Neuronal stem cell (in vitro differentiated cells): Measurements from ENCODE around the gene JPH3.

Source experiments
- DNase-seq: peaks from one replicate; pipeline ENCODE4 v3.0.0-alpha.2; 2013; ENCODE audit warnings: low spot score
- H2AFZ ChIP-seq: one replicate; pipeline ENCODE4 v1.6.1; 2013; ENCODE audit warnings: mild to moderate bottlenecking, low read length, inconsistent platforms
- H2AK5ac ChIP-seq: 2 replicates; pipeline ENCODE4 v1.6.1; 2013; ENCODE audit warnings: low read depth, mild to moderate bottlenecking, inconsistent platforms, low read length, moderate library complexity, mixed read lengths
- H2BK120ac ChIP-seq: 2 replicates; pipeline ENCODE4 v1.6.1; 2013; ENCODE audit warnings: low read depth, mild to moderate bottlenecking, inconsistent platforms, low read length, moderate library complexity, mixed read lengths
- H2BK12ac ChIP-seq: one replicate; pipeline ENCODE4 v1.6.1; 2013; ENCODE audit warnings: low read length, inconsistent platforms
- H2BK15ac ChIP-seq: 2 replicates; pipeline ENCODE4 v1.6.1; 2013; ENCODE audit warnings: mild to moderate bottlenecking, low read length, inconsistent platforms, mixed read lengths
- H2BK5ac ChIP-seq: one replicate; pipeline ENCODE4 v1.6.1; 2013; ENCODE audit warnings: inconsistent platforms, mild to moderate bottlenecking, low read length, moderate library complexity
- H3K14ac ChIP-seq: one replicate; pipeline ENCODE4 v1.6.1; 2013; ENCODE audit warnings: low read length, inconsistent platforms
- H3K18ac ChIP-seq: 2 replicates; pipeline ENCODE4 v1.6.1; 2013; ENCODE audit warnings: low read length, inconsistent platforms
- H3K23ac ChIP-seq: 2 replicates; pipeline ENCODE4 v1.6.1; 2013; ENCODE audit warnings: low read depth, mild to moderate bottlenecking, mixed read lengths, low read length, inconsistent platforms; ENCODE audit not compliant: poor library complexity
- H3K27ac ChIP-seq: replicated peaks from 3 replicates; pipeline ENCODE4 v1.5.1; 2013; ENCODE audit warnings: low read length, inconsistent platforms
- H3K27me3 ChIP-seq, 3 experiments: 2 replicates each; pipeline ENCODE4 v1.6.1; 2013; ENCODE audit warnings: low read length in 3 of 3, mild to moderate bottlenecking in 2 of 3, inconsistent platforms in 1 of 3, low read depth in 1 of 3, mixed read lengths in 1 of 3, moderate library complexity in 1 of 3; ENCODE audit not compliant: control insufficient read depth in 3 of 3, insufficient read depth in 3 of 3
- H3K36me3 ChIP-seq, 2 donors: replicated peaks in 1 of 2; 2 replicates each; pipeline ENCODE4 v1.6.1; 2013; ENCODE audit warnings: low read length in 2 of 2; ENCODE audit not compliant: control insufficient read depth in 2 of 2, insufficient read depth in 2 of 2
- H3K4ac ChIP-seq: 2 replicates; pipeline ENCODE4 v1.6.1; 2013; ENCODE audit warnings: inconsistent platforms, mild to moderate bottlenecking, low read length, moderate library complexity
- H3K4me1 ChIP-seq, 2 donors: 1 replicate in 1 of 2; 2 replicates in 1 of 2; pipeline ENCODE4 v1.6.1; 2013; ENCODE audit warnings: low read length in 2 of 2, low read depth in 1 of 2; ENCODE audit not compliant: control insufficient read depth in 2 of 2, insufficient read depth in 1 of 2
- H3K4me2 ChIP-seq: one replicate; pipeline ENCODE4 v1.6.1; 2013; ENCODE audit warnings: mild to moderate bottlenecking, low read length, inconsistent platforms; ENCODE audit not compliant: insufficient read depth, poor library complexity, severe bottlenecking
- H3K4me3 ChIP-seq, 2 donors: 2 replicates each; pipeline ENCODE4 v1.5.1; 2013; ENCODE audit warnings: low read length in 2 of 2, mild to moderate bottlenecking in 2 of 2, inconsistent platforms in 1 of 2, moderate library complexity in 1 of 2
- H3K79me1 ChIP-seq: one replicate; pipeline ENCODE4 v1.6.1; 2013; ENCODE audit warnings: low read depth, mild to moderate bottlenecking, inconsistent platforms, low read length, moderate library complexity
- H3K9ac ChIP-seq: one replicate; pipeline ENCODE4 v1.6.1; 2013; ENCODE audit warnings: mild to moderate bottlenecking, low read depth, low read length, inconsistent platforms; ENCODE audit not compliant: poor library complexity
- H3K9me3 ChIP-seq, 2 donors: replicated peaks in 1 of 2; 2 replicates each; pipeline versions ENCODE3 to v1.6.1; 2013; ENCODE audit warnings: low read length in 2 of 2, mild to moderate bottlenecking in 2 of 2, inconsistent platforms in 1 of 2, low read depth in 1 of 2, mixed read lengths in 1 of 2, moderate library complexity in 1 of 2; ENCODE audit not compliant: control insufficient read depth in 2 of 2, insufficient read depth in 1 of 2
- H4K8ac ChIP-seq: one replicate; pipeline ENCODE4 v1.6.1; 2013; ENCODE audit warnings: low read depth, mild to moderate bottlenecking, inconsistent platforms, low read length, moderate library complexity
- H4K91ac ChIP-seq: one replicate; pipeline ENCODE4 v1.6.1; 2013; ENCODE audit warnings: low read length, low read depth, mild to moderate bottlenecking, inconsistent platforms; ENCODE audit not compliant: poor library complexity
- WGBS, 2 donors: extraction: QIAGEN DNeasy Blood & Tissue Kit; methylation state at CpG; one replicate each; pipeline ENCODE4 v1.1.7; 2013; ENCODE audit warnings: missing lambda C conversion rate in 2 of 2, mixed read lengths in 1 of 2; ENCODE audit not compliant: insufficient read length in 2 of 2, insufficient replicate concordance in 1 of 2; ENCODE audit errors: extremely low coverage in 2 of 2; 5-methylcytosine and 5-hydroxymethylcytosine counted together

JPH3 gene

DNA sequence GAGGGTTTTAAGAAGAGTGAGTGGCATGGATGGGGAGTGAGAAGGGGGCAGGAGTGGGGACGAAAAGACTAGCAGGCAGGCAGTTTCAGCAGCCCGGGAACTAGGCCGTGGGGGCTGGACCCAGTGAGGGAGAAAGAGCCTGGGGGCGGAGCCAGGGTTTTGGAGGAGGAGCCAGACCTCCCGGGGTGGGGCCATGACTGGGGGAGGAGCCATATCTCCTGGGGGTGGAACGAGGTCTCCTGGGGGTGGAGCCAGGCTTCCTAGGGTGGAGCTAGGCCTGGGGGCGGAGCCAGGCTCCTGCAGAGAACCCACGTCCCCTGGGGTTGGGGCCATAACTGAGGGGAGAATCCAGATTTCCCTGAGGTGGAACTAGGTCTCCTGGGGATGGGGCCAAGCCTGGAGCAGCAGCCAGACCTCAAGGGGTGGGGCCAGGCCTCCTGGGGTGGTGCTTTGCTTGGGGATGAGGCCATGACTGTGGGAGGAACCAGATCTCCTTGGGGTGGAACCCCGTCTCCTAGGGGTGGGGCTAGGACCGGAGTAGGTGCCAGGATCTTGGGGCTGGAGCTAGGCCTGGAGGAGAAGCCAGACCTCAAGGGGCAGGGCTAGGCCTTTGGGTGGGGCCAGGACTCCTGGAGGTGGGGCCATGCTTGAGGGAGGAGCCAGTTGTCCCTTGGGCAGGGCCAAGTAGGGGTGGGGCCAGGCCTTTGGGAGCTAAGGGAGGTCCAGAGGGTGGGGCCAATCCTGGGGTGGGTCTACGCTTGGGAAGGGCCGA is 41.7 kb upstream of the JPH3 start:
- no peak overlapping the region for H3K14ac ChIP-seq
- no peak overlapping the region for H2BK120ac ChIP-seq
- H3K9ac ChIP-seq: no peak overlapping the region
- no peak overlapping the region for H4K91ac ChIP-seq
- H3K23ac ChIP-seq: peak overlapping the region; percentile 75
- peak overlapping the region; percentile 59 for H3K18ac ChIP-seq
- H4K8ac ChIP-seq: no peak overlapping the region
- no peaks in the 10 kb centered on the region for H3K36me3 ChIP-seq
- DNase-seq: no peak
- peak overlapping the region; percentile 14 for H2BK12ac ChIP-seq
- peaks cover 0 to 5% (median 0%) of the 10 kb centered on the region in 3 experiments for H3K27me3 ChIP-seq
- H3K4ac ChIP-seq: no peak overlapping the region
- peaks cover 5 to 21% of the 10 kb centered on the region in 2 donors for H3K4me1 ChIP-seq
- WGBS, 2 donors: no CpG with 5 or more reads among the region's 12 CpGs
- H2BK5ac ChIP-seq: no peak overlapping the region
- no peak overlapping the region for H3K4me3 ChIP-seq
- no peaks in the 10 kb centered on the region for H3K79me1 ChIP-seq
- peak overlapping the region; percentile 83 for H2BK15ac ChIP-seq
- peaks cover 0 to 9% of the 10 kb centered on the region in 2 donors for H3K9me3 ChIP-seq
- H2AK5ac ChIP-seq: peak overlapping the region; percentile 81
- H3K27ac ChIP-seq: no peak overlapping the region
- no peak overlapping the region for H2AFZ ChIP-seq
- no peak overlapping the region for H3K4me2 ChIP-seq

GRCh38 chr16:87561200-87562105 is 40.9 kb upstream of the JPH3 start:
- Histone ChIP-seq H3K4me1 (peaks cover 4 to 19% of the 10 kb centered on the region in 2 donors), H3K4me2 (no peak overlapping the region), H3K36me3 (no peaks in the 10 kb centered on the region), H4K8ac (no peak overlapping the region), H4K91ac (no peak overlapping the region), H2BK15ac (peak overlapping the region; percentile 83), H2BK5ac (no peak overlapping the region), H2BK12ac (peak overlapping the region; percentile 35), H3K27ac (no peak overlapping the region), H3K18ac (peak overlapping the region; percentile 33), H2AK5ac (peak overlapping the region; percentile 20), H3K4me3 (no peak overlapping the region), H3K4ac (no peak overlapping the region), H3K27me3 (peaks cover 0 to 5% (median 0%) of the 10 kb centered on the region in 3 experiments), H2BK120ac (no peak overlapping the region), H3K14ac (no peak overlapping the region), H2AFZ (no peak overlapping the region), H3K23ac (no peak overlapping the region), H3K9me3 (peaks cover 0 to 9% of the 10 kb centered on the region in 2 donors), H3K79me1 (no peaks in the 10 kb centered on the region), H3K9ac (no peak overlapping the region)
- WGBS, 2 donors: no CpG with 5 or more reads among the region's 29 CpGs
- no peak for DNase-seq

GRCh38 chr16:87562201-87562600 is 40.1 kb upstream of the JPH3 start:
- Histone ChIP-seq H3K4me2 (no peak overlapping the region), H3K4me3 (no peak overlapping the region), H3K23ac (no peak overlapping the region), H4K8ac (no peak overlapping the region), H2BK120ac (no peak overlapping the region), H3K27me3 (peaks cover 0 to 5% (median 0%) of the 10 kb centered on the region in 3 experiments), H3K36me3 (no peaks in the 10 kb centered on the region), H3K4me1 (peaks cover 0 to 12% of the 10 kb centered on the region in 2 donors), H3K4ac (no peak overlapping the region), H2BK15ac (no peak overlapping the region), H3K79me1 (no peaks in the 10 kb centered on the region), H4K91ac (no peak overlapping the region), H3K27ac (no peak overlapping the region), H3K14ac (no peak overlapping the region), H2BK12ac (no peak overlapping the region), H3K9ac (no peak overlapping the region), H2BK5ac (no peak overlapping the region), H2AK5ac (peak overlapping the region; percentile 20), H2AFZ (no peak overlapping the region), H3K18ac (no peak overlapping the region), H3K9me3 (peaks cover 0 to 9% of the 10 kb centered on the region in 2 donors)
- no CpG with 5 or more reads among the region's 12 CpGs for WGBS, 2 donors
- DNase-seq: no peak

- Histone ChIP-seq H3K23ac (peak overlapping the region; percentile 17), H3K9ac (no peak overlapping the region), H4K91ac (no peak overlapping the region), H2AFZ (no peak overlapping the region), H3K4ac (no peak overlapping the region), H3K79me1 (no peaks in the 10 kb centered on the region), H3K27me3 (peaks cover 0 to 5% (median 0%) of the 10 kb centered on the region in 3 experiments), H3K14ac (no peak overlapping the region), H3K4me3 (no peak overlapping the region), H3K36me3 (no peaks in the 10 kb centered on the region), H4K8ac (no peak overlapping the region), H2BK12ac (no peak overlapping the region), H2AK5ac (no peak overlapping the region), H2BK5ac (no peak overlapping the region), H3K27ac (no peak overlapping the region), H3K4me2 (no peak overlapping the region), H2BK120ac (no peak overlapping the region), H3K4me1 (peaks cover 0 to 12% of the 10 kb centered on the region in 2 donors), H2BK15ac (no peak overlapping the region), H3K9me3 (peaks cover 0 to 9% of the 10 kb centered on the region in 2 donors), H3K18ac (no peak overlapping the region)
- no CpG with 5 or more reads among the region's 6 CpGs for WGBS, 2 donors
- no peak for DNase-seq
These were observed 39.3 kb upstream of the JPH3 start for GRCh38 chr16:87563022-87563421.
